Measurements from ENCODE around the gene RAB14. TPM values are rescaled to one million over a fixed set of nuclear protein-coding genes. Genes with fewer than 3 reads are reported as not detected.
A peak's percentile ranks its signal among the peaks of the same experiment; 100 is the strongest.

The RAB14 gene
- total and polyA plus RNA-seq, 2 experiments from 2014 or later, result 22.8 to 31.0 TPM

- H3K4me2 ChIP-seq, result peak overlapping the region; percentile 34; the same call in 1 of the 2 replicates
- DNase-seq (ENCODE audit: low spot score) (no peak), ATAC-seq (no peak)
- TF ChIP-seq, protein P1, sequence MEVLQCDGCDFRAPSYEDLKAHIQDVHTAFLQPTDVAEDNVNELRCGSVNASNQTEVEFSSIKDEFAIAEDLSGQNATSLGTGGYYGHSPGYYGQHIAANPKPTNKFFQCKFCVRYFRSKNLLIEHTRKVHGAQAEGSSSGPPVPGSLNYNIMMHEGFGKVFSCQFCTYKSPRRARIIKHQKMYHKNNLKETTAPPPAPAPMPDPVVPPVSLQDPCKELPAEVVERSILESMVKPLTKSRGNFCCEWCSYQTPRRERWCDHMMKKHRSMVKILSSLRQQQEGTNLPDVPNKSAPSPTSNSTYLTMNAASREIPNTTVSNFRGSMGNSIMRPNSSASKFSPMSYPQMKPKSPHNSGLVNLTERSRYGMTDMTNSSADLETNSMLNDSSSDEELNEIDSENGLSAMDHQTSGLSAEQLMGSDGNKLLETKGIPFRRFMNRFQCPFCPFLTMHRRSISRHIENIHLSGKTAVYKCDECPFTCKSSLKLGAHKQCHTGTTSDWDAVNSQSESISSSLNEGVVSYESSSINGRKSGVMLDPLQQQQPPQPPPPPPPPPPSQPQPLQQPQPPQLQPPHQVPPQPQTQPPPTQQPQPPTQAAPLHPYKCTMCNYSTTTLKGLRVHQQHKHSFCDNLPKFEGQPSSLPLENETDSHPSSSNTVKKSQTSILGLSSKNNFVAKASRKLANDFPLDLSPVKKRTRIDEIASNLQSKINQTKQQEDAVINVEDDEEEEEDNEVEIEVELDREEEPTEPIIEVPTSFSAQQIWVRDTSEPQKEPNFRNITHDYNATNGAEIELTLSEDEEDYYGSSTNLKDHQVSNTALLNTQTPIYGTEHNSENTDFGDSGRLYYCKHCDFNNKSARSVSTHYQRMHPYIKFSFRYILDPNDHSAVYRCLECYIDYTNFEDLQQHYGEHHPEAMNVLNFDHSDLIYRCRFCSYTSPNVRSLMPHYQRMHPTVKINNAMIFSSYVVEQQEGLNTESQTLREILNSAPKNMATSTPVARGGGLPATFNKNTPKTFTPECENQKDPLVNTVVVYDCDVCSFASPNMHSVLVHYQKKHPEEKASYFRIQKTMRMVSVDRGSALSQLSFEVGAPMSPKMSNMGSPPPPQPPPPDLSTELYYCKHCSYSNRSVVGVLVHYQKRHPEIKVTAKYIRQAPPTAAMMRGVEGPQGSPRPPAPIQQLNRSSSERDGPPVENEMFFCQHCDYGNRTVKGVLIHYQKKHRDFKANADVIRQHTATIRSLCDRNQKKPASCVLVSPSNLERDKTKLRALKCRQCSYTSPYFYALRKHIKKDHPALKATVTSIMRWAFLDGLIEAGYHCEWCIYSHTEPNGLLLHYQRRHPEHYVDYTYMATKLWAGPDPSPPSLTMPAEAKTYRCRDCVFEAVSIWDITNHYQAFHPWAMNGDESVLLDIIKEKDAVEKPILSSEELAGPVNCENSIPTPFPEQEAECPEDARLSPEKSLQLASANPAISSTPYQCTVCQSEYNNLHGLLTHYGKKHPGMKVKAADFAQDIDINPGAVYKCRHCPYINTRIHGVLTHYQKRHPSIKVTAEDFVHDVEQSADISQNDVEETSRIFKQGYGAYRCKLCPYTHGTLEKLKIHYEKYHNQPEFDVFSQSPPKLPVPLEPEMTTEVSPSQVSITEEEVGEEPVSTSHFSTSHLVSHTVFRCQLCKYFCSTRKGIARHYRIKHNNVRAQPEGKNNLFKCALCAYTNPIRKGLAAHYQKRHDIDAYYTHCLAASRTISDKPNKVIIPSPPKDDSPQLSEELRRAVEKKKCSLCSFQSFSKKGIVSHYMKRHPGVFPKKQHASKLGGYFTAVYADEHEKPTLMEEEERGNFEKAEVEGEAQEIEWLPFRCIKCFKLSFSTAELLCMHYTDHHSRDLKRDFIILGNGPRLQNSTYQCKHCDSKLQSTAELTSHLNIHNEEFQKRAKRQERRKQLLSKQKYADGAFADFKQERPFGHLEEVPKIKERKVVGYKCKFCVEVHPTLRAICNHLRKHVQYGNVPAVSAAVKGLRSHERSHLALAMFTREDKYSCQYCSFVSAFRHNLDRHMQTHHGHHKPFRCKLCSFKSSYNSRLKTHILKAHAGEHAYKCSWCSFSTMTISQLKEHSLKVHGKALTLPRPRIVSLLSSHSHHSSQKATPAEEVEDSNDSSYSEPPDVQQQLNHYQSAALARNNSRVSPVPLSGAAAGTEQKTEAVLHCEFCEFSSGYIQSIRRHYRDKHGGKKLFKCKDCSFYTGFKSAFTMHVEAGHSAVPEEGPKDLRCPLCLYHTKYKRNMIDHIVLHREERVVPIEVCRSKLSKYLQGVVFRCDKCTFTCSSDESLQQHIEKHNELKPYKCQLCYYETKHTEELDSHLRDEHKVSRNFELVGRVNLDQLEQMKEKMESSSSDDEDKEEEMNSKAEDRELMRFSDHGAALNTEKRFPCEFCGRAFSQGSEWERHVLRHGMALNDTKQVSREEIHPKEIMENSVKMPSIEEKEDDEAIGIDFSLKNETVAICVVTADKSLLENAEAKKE (CRISPR knock-in tag; IDR thresholded peaks at IDR 0.05), result no peak
- TF ChIP-seq, protein P2, sequence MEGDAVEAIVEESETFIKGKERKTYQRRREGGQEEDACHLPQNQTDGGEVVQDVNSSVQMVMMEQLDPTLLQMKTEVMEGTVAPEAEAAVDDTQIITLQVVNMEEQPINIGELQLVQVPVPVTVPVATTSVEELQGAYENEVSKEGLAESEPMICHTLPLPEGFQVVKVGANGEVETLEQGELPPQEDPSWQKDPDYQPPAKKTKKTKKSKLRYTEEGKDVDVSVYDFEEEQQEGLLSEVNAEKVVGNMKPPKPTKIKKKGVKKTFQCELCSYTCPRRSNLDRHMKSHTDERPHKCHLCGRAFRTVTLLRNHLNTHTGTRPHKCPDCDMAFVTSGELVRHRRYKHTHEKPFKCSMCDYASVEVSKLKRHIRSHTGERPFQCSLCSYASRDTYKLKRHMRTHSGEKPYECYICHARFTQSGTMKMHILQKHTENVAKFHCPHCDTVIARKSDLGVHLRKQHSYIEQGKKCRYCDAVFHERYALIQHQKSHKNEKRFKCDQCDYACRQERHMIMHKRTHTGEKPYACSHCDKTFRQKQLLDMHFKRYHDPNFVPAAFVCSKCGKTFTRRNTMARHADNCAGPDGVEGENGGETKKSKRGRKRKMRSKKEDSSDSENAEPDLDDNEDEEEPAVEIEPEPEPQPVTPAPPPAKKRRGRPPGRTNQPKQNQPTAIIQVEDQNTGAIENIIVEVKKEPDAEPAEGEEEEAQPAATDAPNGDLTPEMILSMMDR (conservative IDR thresholded peaks at IDR 0.05; ENCODE audit: low read depth in 2 of 2), result no peak
- no peak for TF ChIP-seq ZNF114 (CRISPR knock-in tag; IDR thresholded peaks at IDR 0.05)
- TF ChIP-seq JUNB (IDR thresholded peaks at IDR 0.05; ENCODE audit: unreplicated experiment), result no peak
- no peak for TF ChIP-seq EZH2 (IDR thresholded peaks at IDR 0.05; ENCODE audit: low read depth, unreplicated experiment)
- no peak for TF ChIP-seq EZH2phosphoT487 (IDR thresholded peaks at IDR 0.05; ENCODE audit: unreplicated experiment)
- no peak for TF ChIP-seq CREB1 (CRISPR knock-in tag; IDR thresholded peaks at IDR 0.05; ENCODE audit: low read depth)
- no peak for TF ChIP-seq NANOG (IDR thresholded peaks at IDR 0.05; ENCODE audit: borderline replicate concordance)
- no peak for TF ChIP-seq POLR2AphosphoS5 (IDR thresholded peaks at IDR 0.05; ENCODE audit: low read depth)
- TF ChIP-seq, protein P3, sequence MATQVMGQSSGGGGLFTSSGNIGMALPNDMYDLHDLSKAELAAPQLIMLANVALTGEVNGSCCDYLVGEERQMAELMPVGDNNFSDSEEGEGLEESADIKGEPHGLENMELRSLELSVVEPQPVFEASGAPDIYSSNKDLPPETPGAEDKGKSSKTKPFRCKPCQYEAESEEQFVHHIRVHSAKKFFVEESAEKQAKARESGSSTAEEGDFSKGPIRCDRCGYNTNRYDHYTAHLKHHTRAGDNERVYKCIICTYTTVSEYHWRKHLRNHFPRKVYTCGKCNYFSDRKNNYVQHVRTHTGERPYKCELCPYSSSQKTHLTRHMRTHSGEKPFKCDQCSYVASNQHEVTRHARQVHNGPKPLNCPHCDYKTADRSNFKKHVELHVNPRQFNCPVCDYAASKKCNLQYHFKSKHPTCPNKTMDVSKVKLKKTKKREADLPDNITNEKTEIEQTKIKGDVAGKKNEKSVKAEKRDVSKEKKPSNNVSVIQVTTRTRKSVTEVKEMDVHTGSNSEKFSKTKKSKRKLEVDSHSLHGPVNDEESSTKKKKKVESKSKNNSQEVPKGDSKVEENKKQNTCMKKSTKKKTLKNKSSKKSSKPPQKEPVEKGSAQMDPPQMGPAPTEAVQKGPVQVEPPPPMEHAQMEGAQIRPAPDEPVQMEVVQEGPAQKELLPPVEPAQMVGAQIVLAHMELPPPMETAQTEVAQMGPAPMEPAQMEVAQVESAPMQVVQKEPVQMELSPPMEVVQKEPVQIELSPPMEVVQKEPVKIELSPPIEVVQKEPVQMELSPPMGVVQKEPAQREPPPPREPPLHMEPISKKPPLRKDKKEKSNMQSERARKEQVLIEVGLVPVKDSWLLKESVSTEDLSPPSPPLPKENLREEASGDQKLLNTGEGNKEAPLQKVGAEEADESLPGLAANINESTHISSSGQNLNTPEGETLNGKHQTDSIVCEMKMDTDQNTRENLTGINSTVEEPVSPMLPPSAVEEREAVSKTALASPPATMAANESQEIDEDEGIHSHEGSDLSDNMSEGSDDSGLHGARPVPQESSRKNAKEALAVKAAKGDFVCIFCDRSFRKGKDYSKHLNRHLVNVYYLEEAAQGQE (IDR thresholded peaks at IDR 0.05; ENCODE audit: unreplicated experiment), result no peak
- no peak for TF ChIP-seq STAT1 (IDR thresholded peaks at IDR 0.05; ENCODE audit: unreplicated experiment)
- no peak for TF ChIP-seq ZNF331 (CRISPR knock-in tag; IDR thresholded peaks at IDR 0.05; ENCODE audit: low read depth)
- TF ChIP-seq ETS1 (IDR thresholded peaks at IDR 0.05), result no peak
- H3K79me2 ChIP-seq (replicated peaks; ENCODE audit: insufficient read depth), result no peaks in the 10 kb centered on the region
- H3K9me2 ChIP-seq (ENCODE audit: insufficient read depth), result no peaks in the 10 kb centered on the region
- Mint-ChIP-seq H3K9me3 (no peaks in the 10 kb centered on the region), H3K27ac (peak overlapping the region; percentile 21; the same call in 1 of the 2 replicates), H3K27me3 (ENCODE audit: insufficient read depth, low read depth, poor library complexity) (no peaks in the 10 kb centered on the region), H3K4me3 (no peak overlapping the region), H3K36me3 (ENCODE audit: low read depth) (peaks cover 19% of the 10 kb centered on the region), H3K4me1 (peaks cover 9% of the 10 kb centered on the region)
- no peak overlapping the region for H2AFZ ChIP-seq
- H4K20me1 ChIP-seq (replicated peaks; ENCODE audit: insufficient read depth), result no peaks in the 10 kb centered on the region
- H3K27ac ChIP-seq (ENCODE audit: low read depth), result no peak overlapping the region
- peaks cover 6% of the 10 kb centered on the region; the same call in 1 of the 2 replicates for H3K36me3 ChIP-seq (ENCODE audit: insufficient read depth)
- no peak overlapping the region for H3K4me3 ChIP-seq
- H3F3A ChIP-seq (replicated peaks; ENCODE audit: low read depth), result no peaks in the 10 kb centered on the region
- peaks cover 12% of the 10 kb centered on the region; the same call in 1 of the 2 replicates for H3K4me1 ChIP-seq (ENCODE audit: insufficient read depth)
- H3K27me3 ChIP-seq (ENCODE audit: insufficient read depth), result no peaks in the 10 kb centered on the region
These were observed 60.4 kb downstream of the RAB14 start for GRCh38 chr9:121141306-121141705.
